GM10266 (cell line): ENCODE data around the gene CDCP2.

Experiments
- DNase-seq: peaks from one replicate; pipeline ENCODE4 v3.0.0; 2012; ENCODE audit errors: extremely low spot score
- TF ChIP-seq, protein P1 (sequence below): IDR thresholded peaks from 2 replicates; pipeline ENCODE4 v1.5.1; 2012; ENCODE audit warnings: mild to moderate bottlenecking, low read depth; ENCODE audit not compliant: control insufficient read depth, insufficient read depth; ENCODE audit errors: missing control alignments

CDCP2 gene

DNA sequence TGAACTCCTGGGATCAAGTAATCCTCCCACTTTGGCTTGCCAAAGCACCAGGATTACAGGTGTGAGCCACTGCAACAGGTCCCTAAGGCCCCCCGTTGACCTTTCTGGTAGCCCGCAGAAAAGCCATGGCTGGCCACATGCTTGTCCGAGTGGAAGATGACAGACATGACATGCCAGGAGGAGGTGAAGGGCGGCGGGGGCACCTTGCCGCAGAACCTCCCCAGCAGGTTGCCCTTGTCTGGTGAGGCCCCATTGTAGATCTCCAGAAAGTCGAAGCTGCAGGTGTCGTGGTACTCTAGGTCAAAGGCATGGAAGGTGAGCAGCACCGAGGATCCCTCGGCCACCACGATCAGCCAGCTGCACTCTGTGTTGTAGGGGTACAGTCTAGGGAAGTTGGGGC is 8.4 kb downstream of the CDCP2 start:
- DNase-seq = no peak
- TF ChIP-seq, protein P1, sequence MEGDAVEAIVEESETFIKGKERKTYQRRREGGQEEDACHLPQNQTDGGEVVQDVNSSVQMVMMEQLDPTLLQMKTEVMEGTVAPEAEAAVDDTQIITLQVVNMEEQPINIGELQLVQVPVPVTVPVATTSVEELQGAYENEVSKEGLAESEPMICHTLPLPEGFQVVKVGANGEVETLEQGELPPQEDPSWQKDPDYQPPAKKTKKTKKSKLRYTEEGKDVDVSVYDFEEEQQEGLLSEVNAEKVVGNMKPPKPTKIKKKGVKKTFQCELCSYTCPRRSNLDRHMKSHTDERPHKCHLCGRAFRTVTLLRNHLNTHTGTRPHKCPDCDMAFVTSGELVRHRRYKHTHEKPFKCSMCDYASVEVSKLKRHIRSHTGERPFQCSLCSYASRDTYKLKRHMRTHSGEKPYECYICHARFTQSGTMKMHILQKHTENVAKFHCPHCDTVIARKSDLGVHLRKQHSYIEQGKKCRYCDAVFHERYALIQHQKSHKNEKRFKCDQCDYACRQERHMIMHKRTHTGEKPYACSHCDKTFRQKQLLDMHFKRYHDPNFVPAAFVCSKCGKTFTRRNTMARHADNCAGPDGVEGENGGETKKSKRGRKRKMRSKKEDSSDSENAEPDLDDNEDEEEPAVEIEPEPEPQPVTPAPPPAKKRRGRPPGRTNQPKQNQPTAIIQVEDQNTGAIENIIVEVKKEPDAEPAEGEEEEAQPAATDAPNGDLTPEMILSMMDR = no peak

DNA sequence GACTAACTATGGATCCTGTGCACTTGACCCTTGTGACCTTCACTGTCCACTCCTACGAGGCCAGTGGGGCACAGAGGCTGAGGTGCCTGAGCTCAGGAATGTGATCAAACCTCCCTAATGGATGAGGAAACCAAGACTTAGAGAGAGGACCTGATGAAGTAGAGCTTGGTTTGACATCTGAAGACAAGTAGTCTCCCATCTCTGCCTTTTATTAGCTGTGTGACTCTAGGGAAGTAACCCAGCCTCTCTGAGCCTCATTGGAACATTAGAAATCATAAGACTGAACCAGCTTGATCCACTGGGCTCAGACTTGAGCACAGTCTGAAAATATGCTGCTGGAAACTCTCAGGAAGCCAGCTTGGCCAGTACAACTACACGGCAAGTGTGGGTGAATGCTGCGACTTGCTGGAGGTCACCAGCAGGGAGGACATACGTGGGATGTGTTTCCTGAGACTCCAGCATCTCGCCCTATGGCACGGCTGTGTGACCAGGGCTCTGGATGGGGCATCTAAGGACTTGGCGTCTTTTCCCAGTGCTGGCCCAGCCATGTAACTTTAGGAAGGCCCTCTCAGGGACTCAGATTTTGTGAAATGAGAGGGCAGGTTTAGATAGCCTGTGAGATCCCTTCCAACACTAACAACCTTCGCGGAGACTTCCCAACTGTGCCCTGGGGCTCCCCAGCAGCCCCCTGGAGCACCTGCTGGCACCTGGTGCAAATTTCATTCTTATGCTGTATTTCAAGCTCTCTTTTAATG is 10.5 kb downstream of the CDCP2 start:
- DNase-seq = no peak
- TF ChIP-seq, protein P1 = no peak

DNA sequence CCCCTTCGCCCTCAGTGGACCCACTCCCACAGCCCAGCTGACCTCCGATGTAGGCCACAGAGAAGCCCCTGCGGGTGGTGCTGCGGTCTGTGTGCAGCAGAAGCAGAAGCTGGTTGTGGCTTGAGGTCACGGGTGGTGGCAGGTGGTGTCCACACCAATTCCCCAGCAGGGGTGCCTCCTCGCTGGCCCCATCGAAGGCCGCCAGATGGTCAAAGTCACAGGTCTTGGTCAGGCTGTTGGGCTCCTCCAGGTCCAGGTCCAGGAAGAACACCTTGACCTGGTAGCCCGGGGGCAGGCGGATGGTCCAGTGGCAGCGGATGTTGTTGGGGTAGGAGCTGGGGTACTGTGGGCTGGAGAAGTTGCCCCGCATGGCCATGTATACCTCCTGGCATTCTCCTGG is 13.1 kb downstream of the CDCP2 start:
- DNase-seq = no peak
- TF ChIP-seq, protein P1 = no peak

DNA sequence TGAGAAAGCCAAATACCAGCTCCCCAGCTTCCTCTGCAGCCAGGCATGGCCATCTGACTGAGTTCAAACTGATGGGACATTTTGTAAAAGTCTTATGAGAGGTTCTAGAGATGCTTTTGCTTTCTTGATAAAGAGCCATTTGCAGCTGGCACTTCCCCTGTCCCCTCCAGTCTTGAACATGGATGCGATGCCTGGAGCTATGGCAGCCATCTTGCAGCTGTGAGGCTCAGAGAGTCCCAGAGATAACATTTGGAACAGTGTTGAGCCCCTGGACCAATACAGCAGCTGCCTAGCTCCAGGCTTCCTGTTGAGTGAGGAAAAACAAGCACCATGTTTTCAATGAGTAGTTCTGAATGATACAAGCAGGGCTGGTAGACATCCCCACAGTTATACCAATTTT is 13.8 kb downstream of the CDCP2 start:
- TF ChIP-seq, protein P1 = no peak
- no peak for DNase-seq

DNA sequence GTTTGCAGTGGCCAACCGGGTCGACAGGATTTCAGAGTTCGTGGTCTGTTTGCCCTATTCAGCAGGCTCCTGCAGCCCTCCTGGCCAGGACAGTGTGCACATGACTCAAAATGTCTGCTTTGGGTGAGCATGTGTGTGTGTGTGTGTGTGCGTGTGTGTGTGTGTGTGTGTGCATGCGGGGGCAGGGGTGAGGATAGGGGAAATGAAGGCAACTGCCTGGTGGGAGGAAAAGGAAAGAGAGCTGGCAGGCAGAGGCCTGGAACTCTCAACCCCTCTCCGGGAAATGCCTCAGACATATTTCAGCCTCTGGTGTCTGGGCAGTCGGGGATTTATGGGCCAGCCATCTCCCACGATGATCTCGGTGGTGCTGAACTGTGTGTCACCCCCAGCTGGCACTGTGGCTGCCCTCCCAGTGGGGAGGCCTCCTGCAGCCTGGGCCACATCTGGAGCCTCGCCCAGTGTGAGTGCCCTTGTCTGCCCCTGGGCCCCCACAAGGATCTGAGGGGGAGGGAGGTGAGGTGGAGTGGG is 15.2 kb downstream of the CDCP2 start:
- TF ChIP-seq, protein P1 = no peak
- no peak for DNase-seq

DNA sequence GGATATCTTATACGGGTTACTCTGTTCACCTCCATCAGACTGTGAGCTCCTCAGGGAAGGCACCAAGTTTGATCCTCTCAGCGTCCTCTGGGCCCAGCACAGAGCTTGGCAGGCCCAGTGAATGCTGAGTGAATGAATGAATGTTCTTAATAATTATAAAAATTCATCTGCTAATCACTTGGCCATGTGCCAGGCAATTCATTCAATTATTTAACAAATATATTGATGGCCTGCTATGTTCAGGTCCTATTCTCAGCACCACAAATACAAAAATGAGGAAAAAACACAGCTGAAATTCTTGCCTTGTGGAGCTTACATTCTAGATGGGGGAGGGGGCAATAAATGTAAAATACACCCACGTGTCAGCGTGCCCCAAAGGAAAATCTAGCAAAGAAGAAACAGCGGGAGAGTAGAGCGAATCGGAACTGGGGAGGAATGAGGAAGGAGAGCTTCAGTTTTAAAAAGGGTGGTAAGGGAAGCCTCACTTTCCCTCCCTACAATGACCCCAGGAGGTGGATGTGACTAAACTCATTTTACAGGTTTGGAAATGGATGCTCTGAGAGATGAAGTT is 15.8 kb downstream of the CDCP2 start:
- TF ChIP-seq, protein P1 = no peak
- no peak for DNase-seq
